GM12878 (cell line): ENCODE results near the gene OVCA2. TPM values are rescaled to one million over a fixed set of nuclear protein-coding genes. Genes with fewer than 3 reads are reported as not detected.
A peak's percentile ranks its signal among the peaks of the same experiment; 100 is the strongest.

Source experiments
- ATAC-seq: fragments of 200-7000 bp; cut with Tn5 transposase; 3 replicates; pipeline ENCODE4 v1.9.1; 2020; ENCODE audit warnings: mild to moderate bottlenecking, moderate library complexity
- BruUV-seq: library from RNA; stranded (reverse); fragments of 400-500 nt; replicated peaks from 2 replicates; lab custom pipeline; 2021; lab: Mats Ljungman, UMichigan
- CTCF ChIA-PET: fragments of 300-600 bp; sonication (Branson Sonifier 250); formaldehyde crosslinking; extraction: SDS; loops from one replicate; lab custom pipeline; 2021; ENCODE audit warnings: inconsistent platforms; lab: Yijun Ruan, JAX
- POLR2A ChIA-PET: fragments of 350-600 bp; formaldehyde crosslinking; extraction: SDS; loops from one replicate; lab custom pipeline; 2021; ENCODE audit warnings: inconsistent platforms; lab: Charles Lee
- RAD21 ChIA-PET: fragments of 300-600 bp; sonication (Branson Sonifier 250); formaldehyde crosslinking; loops from one replicate; lab custom pipeline; 2023; ENCODE audit warnings: antibody characterized with exemption; ENCODE audit not compliant: unreplicated experiment; lab: Charles Lee
- SMC1A ChIA-PET: fragments of 300-600 bp; sonication (Branson Sonifier 250); formaldehyde crosslinking; loops from one replicate; lab custom pipeline; 2023; ENCODE audit not compliant: unreplicated experiment, uncharacterized antibody; lab: Charles Lee
- DNase-seq: peaks from one replicate; pipeline ENCODE4 v3.0.0-alpha.2; 2011; ENCODE audit warnings: low read depth, low spot score
- FAIRE-seq: peaks from 3 replicates; lab custom pipeline; 2011; peaks lifted over from hg19 to GRCh38; lab: Jason Lieb, UNC
- H2AFZ ChIP-seq: 2 replicates; pipeline ENCODE4 v1.6.0; 2011; ENCODE audit warnings: low read depth, low read length, control low read depth; ENCODE audit not compliant: control insufficient read depth
- H3K27ac ChIP-seq: 2 replicates; pipeline ENCODE4 v1.5.1; 2011; ENCODE audit warnings: control low read depth; ENCODE audit not compliant: control insufficient read depth, insufficient read depth
- H3K27me3 ChIP-seq, 2 experiments: replicated peaks in 1 of 2; 2 replicates each; pipeline versions ENCODE4 v1.6.0 to v1.6.1; 2011; ENCODE audit warnings: low read length in 1 of 2; ENCODE audit not compliant: control insufficient read depth in 2 of 2, insufficient read depth in 2 of 2
- H3K36me3 ChIP-seq, 2 experiments: 2 replicates each; pipeline ENCODE4 v1.5.1; 2011; ENCODE audit warnings: low read length in 1 of 2; ENCODE audit not compliant: control insufficient read depth in 2 of 2, insufficient read depth in 2 of 2
- H3K4me1 ChIP-seq: 2 replicates; pipeline ENCODE4 v1.6.1; 2011; ENCODE audit warnings: mild to moderate bottlenecking, low read length, moderate library complexity, mixed read lengths; ENCODE audit not compliant: control insufficient read depth, insufficient read depth
- H3K4me2 ChIP-seq: 2 replicates; pipeline ENCODE4 v1.6.0; 2011; ENCODE audit warnings: control low read depth; ENCODE audit not compliant: control insufficient read depth, insufficient read depth
- H3K4me3 ChIP-seq: fragments of 200-600 bp; sonication (generic); 2 replicates; pipeline ENCODE4 v1.5.1; 2016
- H3K79me2 ChIP-seq: 2 replicates; pipeline ENCODE4 v1.6.0; 2011; ENCODE audit warnings: low read length; ENCODE audit not compliant: control insufficient read depth, insufficient read depth
- H3K9ac ChIP-seq: 2 replicates; pipeline ENCODE4 v1.8.0; 2011; ENCODE audit warnings: low read length, control low read depth, mixed read lengths; ENCODE audit not compliant: control insufficient read depth, insufficient read depth
- H3K9me3 ChIP-seq: replicated peaks from 3 replicates; pipeline ENCODE4 v1.5.1; 2011; ENCODE audit warnings: mild to moderate bottlenecking, low read length; ENCODE audit not compliant: control insufficient read depth, insufficient read depth
- H4K20me1 ChIP-seq: 2 replicates; pipeline ENCODE4 v1.6.0; 2011; ENCODE audit not compliant: control insufficient read depth, insufficient read depth
- IKZF2 ChIP-seq, 2 experiments: fragments of 450-650 bp; IDR thresholded peaks; 2 replicates each; pipeline ENCODE4 v1.6.1; 2017; ENCODE audit warnings: mild to moderate bottlenecking in 2 of 2, moderate library complexity in 2 of 2
- RB1 ChIP-seq: fragments of 450-650 bp; formaldehyde crosslinking; IDR thresholded peaks from 2 replicates; pipeline ENCODE4 v1.6.1; 2017; ENCODE audit warnings: mild to moderate bottlenecking, borderline replicate concordance
- YY1 ChIP-seq: IDR thresholded peaks from 2 replicates; pipeline ENCODE4 v1.6.1; 2011; ENCODE audit warnings: low read depth, mild to moderate bottlenecking, low read length
- ZBED1 ChIP-seq: IDR thresholded peaks from 2 replicates; pipeline ENCODE4 v1.6.1; 2016; ENCODE audit warnings: borderline replicate concordance
- WGBS: methylation state at CpG from one replicate; pipeline ENCODE4 v1.1.6; 2016; ENCODE audit warnings: low lambda C conversion rate; ENCODE audit not compliant: insufficient replicate concordance, insufficient coverage; ENCODE audit errors: missing lambda C conversion rate; 5-methylcytosine and 5-hydroxymethylcytosine counted together
- in situ Hi-C: fragments of 300-500 bp; cut with MboI; formaldehyde crosslinking; loops from 9 replicates; pipeline ENCODE4 v1.14.3; 2018; ENCODE audit warnings: mixed read lengths
- intact Hi-C: fragments of 100-400 bp; cut with micrococcal nuclease; formaldehyde crosslinking; loops from one replicate; pipeline ENCODE4 v1.14.2; 2022; ENCODE audit not compliant: unreplicated experiment
- polyA plus RNA-seq, 11 experiments: library from polyadenylated mRNA; depleted of rRNA in 4 of 11; unstranded in 6 of 11; stranded (reverse) in 5 of 11; fragments of >200 nt; fragmentation: Nextera tagmentation in 4 of 11; fragmentation: Illumina TruSeq in 1 of 11; extraction: Ambion mirVana in 4 of 11; extraction: Trizol in 1 of 11; gene quantifications; 1 replicate in 1 of 11; 2 replicates in 10 of 11; pipeline versions ENCODE4 v1.2.1 to v1.2.3, GENCODE V29; 2011 to 2016; ENCODE audit warnings: inconsistent platforms in 2 of 11, missing spikeins in 2 of 11, low read depth in 1 of 11
- total RNA-seq, 4 experiments: library from RNA; depleted of rRNA in 3 of 4; stranded (reverse); fragments of >200 nt in 3 of 4; fragmentation: Illumina TruSeq in 1 of 4; extraction: Trizol in 1 of 4; gene quantifications; 2 replicates each; pipeline versions ENCODE4 v1.2.1 to v1.2.3, GENCODE V29; 2013 to 2021
- TF ChIP-seq, protein P1 (sequence below): fragments of 450-650 bp; formaldehyde crosslinking; IDR thresholded peaks from 2 replicates; pipeline ENCODE4 v1.4.0; 2022; ENCODE audit warnings: mild to moderate bottlenecking, moderate library complexity
- TF ChIP-seq, protein P2 (sequence below): IDR thresholded peaks from 2 replicates; pipeline ENCODE4 v1.6.1; 2011; ENCODE audit warnings: mild to moderate bottlenecking, low read depth, low read length, moderate library complexity; ENCODE audit not compliant: insufficient replicate concordance
- TF ChIP-seq, protein P3 (sequence below): IDR thresholded peaks from 2 replicates; pipeline ENCODE4 v1.6.1; 2011; ENCODE audit warnings: borderline replicate concordance, low read depth, mild to moderate bottlenecking, moderate library complexity, low read length; ENCODE audit not compliant: insufficient read depth, poor library complexity, severe bottlenecking

OVCA2 gene
- total and polyA plus RNA-seq, 10 of the 15 experiments (the other 5 are each of a cell fraction or from before 2014, with no cell fraction given) = 6.1 to 75.3 (median 40.7) TPM

DNA sequence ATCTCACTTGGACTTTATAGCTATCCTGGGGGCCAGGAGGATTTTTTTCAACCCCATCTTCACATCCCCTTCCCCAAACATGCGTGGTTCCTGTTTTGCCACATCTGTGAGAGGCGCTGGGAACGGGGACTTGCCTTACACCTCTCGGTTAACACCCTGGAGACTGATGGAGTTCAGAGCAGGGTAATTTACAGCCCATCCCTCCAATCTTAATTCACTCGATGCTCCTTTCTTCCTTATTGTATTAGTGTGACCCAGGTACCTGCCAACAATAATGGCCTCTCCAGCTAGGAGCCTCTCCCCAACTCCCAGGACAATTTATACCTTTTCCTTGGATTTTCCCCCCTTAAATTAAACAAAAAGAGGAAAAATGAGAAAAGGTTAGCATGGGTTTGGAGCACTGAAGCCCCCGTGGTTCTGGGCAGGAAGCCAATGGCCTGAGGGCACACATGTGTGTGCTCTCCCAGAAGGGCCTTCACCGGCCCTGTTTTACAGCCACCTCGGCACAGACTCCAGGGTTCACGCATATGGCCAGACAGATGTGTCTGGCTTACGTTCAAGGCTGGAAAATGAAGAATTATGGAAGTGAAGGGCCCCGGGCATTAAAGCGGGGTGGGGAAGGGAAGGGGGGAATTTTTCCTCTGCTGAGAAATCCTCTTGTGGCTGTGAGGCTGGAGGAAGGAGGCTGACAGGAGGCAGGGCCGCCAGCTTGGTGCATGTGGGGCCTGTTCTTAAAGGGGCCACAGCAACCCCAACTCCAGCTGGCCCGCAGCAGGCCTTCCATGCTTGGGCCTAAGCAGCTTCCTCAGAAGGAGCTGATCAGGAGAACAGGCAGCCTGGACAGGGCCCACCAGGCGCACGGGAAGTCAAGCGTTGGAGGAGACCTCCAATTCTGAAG, 34.5 kb downstream of the OVCA2 start:
- no peaks in the 10 kb centered on the region for H3K9me3 ChIP-seq
- 97% methylated on average over 17 of the region's 17 CpGs for WGBS
- no peak overlapping the region for H2AFZ ChIP-seq
- FAIRE-seq (no peak), ATAC-seq (no peak), DNase-seq (no peak)
- no peak overlapping the region for H3K4me3 ChIP-seq
- ChIA-PET CTCF (interaction anchor here (1.4 kb wide), 1 partner anchor 13 kb away, joined by 3 read pairs; no protein-coding TSS in a partner anchor), RAD21 (interaction anchor here (1.2 kb wide), 1 partner anchor 62 kb away, joined by 3 read pairs; no protein-coding TSS in a partner anchor), SMC1A (interaction anchor here (1.8 kb wide), 1 partner anchor 13 kb away, joined by 5 read pairs; no protein-coding TSS in a partner anchor), POLR2A (interaction anchor here (1.7 kb wide), 1 partner anchor 14 kb away, joined by 4 read pairs; no protein-coding TSS in a partner anchor)
- H3K4me2 ChIP-seq = no peak overlapping the region
- H3K4me1 ChIP-seq = peaks cover 25% of the 10 kb centered on the region
- H3K27ac ChIP-seq = 0 out of 2 replicates have a peak overlapping the region, but pooled peaks have one; percentile 23
- peaks cover 15 to 18% of the 10 kb centered on the region in 2 experiments for H3K36me3 ChIP-seq
- H3K79me2 ChIP-seq = no peaks in the 10 kb centered on the region
- intact Hi-C loops (no loop called here), in situ Hi-C loops (no loop called here)
- H3K27me3 ChIP-seq = no peaks in the 10 kb centered on the region
- no peaks in the 10 kb centered on the region for H4K20me1 ChIP-seq
- TF ChIP-seq, protein P1, sequence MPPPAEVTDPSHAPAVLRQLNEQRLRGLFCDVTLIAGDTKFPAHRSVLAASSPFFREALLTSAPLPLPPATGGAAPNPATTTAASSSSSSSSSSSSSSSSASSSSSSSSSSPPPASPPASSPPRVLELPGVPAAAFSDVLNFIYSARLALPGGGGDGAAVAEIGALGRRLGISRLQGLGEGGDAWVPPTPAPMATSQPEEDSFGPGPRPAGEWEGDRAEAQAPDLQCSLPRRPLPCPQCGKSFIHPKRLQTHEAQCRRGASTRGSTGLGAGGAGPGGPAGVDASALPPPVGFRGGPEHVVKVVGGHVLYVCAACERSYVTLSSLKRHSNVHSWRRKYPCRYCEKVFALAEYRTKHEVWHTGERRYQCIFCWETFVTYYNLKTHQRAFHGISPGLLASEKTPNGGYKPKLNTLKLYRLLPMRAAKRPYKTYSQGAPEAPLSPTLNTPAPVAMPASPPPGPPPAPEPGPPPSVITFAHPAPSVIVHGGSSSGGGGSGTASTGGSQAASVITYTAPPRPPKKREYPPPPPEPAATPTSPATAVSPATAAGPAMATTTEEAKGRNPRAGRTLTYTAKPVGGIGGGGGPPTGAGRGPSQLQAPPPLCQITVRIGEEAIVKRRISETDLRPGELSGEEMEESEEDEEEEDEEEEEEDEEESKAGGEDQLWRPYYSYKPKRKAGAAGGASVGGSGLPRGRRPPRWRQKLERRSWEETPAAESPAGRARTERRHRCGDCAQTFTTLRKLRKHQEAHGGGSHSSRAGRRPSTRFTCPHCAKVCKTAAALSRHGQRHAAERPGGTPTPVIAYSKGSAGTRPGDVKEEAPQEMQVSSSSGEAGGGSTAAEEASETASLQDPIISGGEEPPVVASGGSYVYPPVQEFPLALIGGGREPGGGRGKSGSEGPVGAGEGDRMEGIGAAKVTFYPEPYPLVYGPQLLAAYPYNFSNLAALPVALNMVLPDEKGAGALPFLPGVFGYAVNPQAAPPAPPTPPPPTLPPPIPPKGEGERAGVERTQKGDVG (CRISPR knock-in tag) = no peak
- TF ChIP-seq YY1 (no peak), ZBED1 (0 out of 2 replicates have a peak, but pooled peaks have one; percentile 25), RB1 (no peak), IKZF2 (IDR thresholded peaks at IDR 0.05) (no peak)
- TF ChIP-seq, protein P2, sequence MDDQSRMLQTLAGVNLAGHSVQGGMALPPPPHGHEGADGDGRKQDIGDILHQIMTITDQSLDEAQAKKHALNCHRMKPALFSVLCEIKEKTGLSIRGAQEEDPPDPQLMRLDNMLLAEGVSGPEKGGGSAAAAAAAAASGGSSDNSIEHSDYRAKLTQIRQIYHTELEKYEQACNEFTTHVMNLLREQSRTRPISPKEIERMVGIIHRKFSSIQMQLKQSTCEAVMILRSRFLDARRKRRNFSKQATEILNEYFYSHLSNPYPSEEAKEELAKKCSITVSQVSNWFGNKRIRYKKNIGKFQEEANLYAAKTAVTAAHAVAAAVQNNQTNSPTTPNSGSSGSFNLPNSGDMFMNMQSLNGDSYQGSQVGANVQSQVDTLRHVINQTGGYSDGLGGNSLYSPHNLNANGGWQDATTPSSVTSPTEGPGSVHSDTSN = no peak
- TF ChIP-seq, protein P3, sequence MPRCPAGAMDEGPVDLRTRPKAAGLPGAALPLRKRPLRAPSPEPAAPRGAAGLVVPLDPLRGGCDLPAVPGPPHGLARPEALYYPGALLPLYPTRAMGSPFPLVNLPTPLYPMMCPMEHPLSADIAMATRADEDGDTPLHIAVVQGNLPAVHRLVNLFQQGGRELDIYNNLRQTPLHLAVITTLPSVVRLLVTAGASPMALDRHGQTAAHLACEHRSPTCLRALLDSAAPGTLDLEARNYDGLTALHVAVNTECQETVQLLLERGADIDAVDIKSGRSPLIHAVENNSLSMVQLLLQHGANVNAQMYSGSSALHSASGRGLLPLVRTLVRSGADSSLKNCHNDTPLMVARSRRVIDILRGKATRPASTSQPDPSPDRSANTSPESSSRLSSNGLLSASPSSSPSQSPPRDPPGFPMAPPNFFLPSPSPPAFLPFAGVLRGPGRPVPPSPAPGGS = no peak
- BruUV-seq = no TSS peak
- no peak overlapping the region for H3K9ac ChIP-seq
